SK-N-MC (cell line): ENCODE results near the gene MCC.
A peak's percentile ranks its signal among the peaks of the same experiment; 100 is the strongest.

Experiments
- DNase-seq: peaks from one replicate; pipeline ENCODE4 v3.0.0-alpha.2; 2011; ENCODE audit warnings: low read depth, low spot score
- H3K27ac ChIP-seq: fragments of 200-600 bp; sonication (generic); 2 replicates; pipeline ENCODE4 v1.5.1; 2016; ENCODE audit warnings: mixed run types
- H3K36me3 ChIP-seq: fragments of 200-600 bp; sonication (generic); 2 replicates; pipeline ENCODE4 v1.6.1; 2017; ENCODE audit warnings: antibody characterized with exemption, low read length, mixed read lengths; ENCODE audit not compliant: insufficient read depth
- H3K4me3 ChIP-seq: fragments of 200-600 bp; sonication (generic); 2 replicates; pipeline ENCODE4 v1.5.1; 2016
- H3K9ac ChIP-seq: fragments of 200-600 bp; sonication (generic); 2 replicates; pipeline ENCODE4 v1.8.0; 2017; ENCODE audit warnings: mixed run types, mixed read lengths; ENCODE audit not compliant: insufficient read length
- H3K9me3 ChIP-seq: fragments of 200-600 bp; sonication (generic); 2 replicates; pipeline ENCODE4 v1.6.1; 2017; ENCODE audit warnings: low read depth, mild to moderate bottlenecking, antibody characterized with exemption, low read length, moderate library complexity, mixed read lengths
- EZH2 ChIP-seq: fragments of 200-600 bp; sonication (generic); IDR thresholded peaks from one replicate; pipeline ENCODE4 v1.6.1; 2017; ENCODE audit warnings: antibody characterized with exemption
- FOXP2 ChIP-seq: optimal IDR thresholded peaks from 2 replicates; pipeline ENCODE3; 2011; ENCODE audit warnings: mild to moderate bottlenecking, moderate library complexity; ENCODE audit not compliant: insufficient read depth; ENCODE audit errors: extremely low read length, control extremely low read depth
- POLR2AphosphoS5 ChIP-seq: IDR thresholded peaks from 2 replicates; pipeline ENCODE4 v1.6.1; 2012; ENCODE audit warnings: mild to moderate bottlenecking, low read depth, low read length, borderline replicate concordance

Gene MCC

DNA sequence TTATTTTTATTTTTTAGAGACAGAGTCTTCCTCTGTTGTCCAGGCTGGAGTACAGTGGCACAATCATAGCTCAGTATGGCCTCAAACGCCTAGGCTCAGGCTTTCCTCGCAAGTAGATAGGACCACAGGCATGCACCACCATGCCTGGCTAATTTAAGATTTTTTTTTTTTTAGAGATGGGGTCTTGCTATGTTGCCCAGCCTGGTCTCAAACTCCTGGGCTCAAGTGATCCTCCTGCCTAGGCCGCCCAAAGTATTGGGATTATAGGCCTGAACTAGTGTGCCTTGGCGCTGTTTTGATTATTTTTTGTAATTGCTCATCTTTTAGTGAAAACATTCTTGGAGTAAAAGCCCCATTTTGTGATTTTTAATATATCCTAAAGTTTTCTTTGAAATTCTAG is 30.6 kb upstream of the MCC start:
- DNase-seq: no peak
- TF ChIP-seq POLR2AphosphoS5: no peak
- TF ChIP-seq EZH2: no peak
- TF ChIP-seq FOXP2: no peak
- no peak overlapping the region for H3K4me3 ChIP-seq
- no peak overlapping the region for H3K9ac ChIP-seq
- H3K27ac ChIP-seq: no peak overlapping the region
- H3K36me3 ChIP-seq: peaks cover 52% of the 10 kb centered on the region
- no peaks in the 10 kb centered on the region for H3K9me3 ChIP-seq

DNA sequence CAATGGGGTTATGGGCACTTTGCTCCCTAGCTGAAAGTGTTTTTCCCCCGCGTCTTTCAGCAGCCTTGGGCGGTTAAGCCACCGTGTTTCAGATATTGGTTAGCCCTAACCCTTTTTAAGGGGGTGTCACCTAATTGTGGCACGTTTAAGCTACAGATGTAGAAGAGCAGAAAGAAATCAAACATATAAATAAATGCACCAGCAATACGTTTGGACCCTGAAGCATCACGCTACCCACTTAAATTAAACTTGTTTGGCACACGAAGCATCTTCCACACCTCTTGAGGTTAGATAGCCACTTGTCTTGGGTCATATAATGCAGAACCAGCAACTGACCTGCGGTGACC is 26.0 kb upstream of the MCC start:
- H3K9me3 ChIP-seq: no peaks in the 10 kb centered on the region
- TF ChIP-seq EZH2 (no peak), FOXP2 (no peak)
- H3K9ac ChIP-seq: peak overlapping the region; percentile 97
- peak overlapping the region; percentile 95 for H3K4me3 ChIP-seq
- DNase-seq: no peak
- H3K27ac ChIP-seq: no peak overlapping the region
- H3K36me3 ChIP-seq: peaks cover 35% of the 10 kb centered on the region

DNA sequence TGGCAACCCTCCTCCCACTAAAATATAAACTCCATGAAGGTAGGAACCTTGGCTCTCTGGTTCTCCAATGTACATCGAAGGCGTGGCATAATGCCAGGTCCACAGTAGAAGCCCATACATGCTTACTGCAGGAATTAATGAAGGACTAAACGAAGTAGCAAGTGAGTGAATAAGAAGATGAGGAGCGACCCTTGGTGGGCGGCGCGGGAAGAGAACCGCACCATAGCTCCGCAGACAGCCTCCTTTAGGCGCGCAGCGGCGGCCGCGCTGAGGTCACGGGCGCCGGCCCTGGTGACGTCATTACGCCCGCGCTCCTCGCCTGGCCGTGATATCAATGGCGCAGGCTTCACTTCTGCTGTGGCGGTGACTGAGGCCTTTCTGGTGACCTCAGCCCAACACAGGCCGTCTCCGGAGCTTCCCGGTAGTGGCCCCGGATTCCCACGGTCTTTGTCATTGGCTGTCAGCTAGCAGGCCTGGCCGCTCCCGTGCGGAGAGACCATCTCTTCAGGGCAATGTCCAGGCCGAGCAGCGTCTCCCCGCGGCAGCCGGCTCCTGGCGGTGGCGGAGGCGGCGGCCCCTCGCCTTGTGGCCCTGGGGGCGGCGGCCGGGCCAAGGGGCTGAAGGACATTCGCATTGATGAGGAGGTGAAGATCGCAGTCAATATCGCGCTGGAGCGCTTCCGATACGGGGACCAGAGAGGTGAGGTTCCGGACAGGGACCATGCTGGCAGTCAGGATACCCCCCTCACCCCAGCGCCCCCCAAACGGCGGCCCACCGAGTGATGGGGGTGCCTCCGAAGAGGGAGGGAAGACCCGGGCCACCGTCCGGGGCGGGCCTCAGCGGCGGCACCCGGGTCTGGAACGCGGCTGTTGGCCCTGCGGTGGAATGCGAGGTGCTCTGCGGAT is 25.4 kb upstream of the MCC start, which contains the start of gene YTHDC2:
TSS of gene YTHDC2 (plus strand) at position 311 of the 905 bp plus-strand sequence. CDS start at position 513, 202 bp downstream.
- peak; percentile 97 for TF ChIP-seq POLR2AphosphoS5
- TF ChIP-seq FOXP2: no peak
- no peak for TF ChIP-seq EZH2
- H3K9me3 ChIP-seq: no peaks in the 10 kb centered on the region
- H3K27ac ChIP-seq: peak within 1 kb of the TSS; percentile 43
- H3K36me3 ChIP-seq: peaks cover 29% of the 10 kb centered on the region
- peak within 1 kb of the TSS; percentile 95 for H3K4me3 ChIP-seq
- peak within 1 kb of the TSS; percentile 97 for H3K9ac ChIP-seq
- DNase-seq: peak; percentile 26

DNA sequence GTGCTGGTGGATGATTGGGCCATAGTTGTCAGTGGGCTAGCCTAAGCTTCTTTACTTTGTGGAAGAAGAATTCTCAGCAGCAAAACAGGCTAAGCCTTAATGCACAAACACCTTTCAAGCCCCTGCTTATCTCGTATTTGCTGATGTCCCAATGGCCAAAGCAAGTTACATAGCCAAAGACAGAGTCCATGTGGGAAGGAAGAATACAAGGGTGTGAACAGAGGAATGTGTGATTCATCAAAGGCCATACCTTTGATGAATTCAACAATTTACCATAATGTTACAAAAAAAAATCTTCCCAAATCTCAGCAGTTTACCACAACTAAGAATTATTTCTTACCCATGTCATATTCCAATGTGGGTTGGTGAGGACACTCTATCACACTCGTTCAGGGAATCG is 24.1 kb upstream of the MCC start:
- no peak overlapping the region for H3K9ac ChIP-seq
- H3K27ac ChIP-seq: no peak overlapping the region
- TF ChIP-seq POLR2AphosphoS5 (no peak), FOXP2 (no peak), EZH2 (no peak)
- no peak overlapping the region for H3K4me3 ChIP-seq
- H3K36me3 ChIP-seq: peaks cover 18% of the 10 kb centered on the region
- no peak for DNase-seq
- H3K9me3 ChIP-seq: no peaks in the 10 kb centered on the region

DNA sequence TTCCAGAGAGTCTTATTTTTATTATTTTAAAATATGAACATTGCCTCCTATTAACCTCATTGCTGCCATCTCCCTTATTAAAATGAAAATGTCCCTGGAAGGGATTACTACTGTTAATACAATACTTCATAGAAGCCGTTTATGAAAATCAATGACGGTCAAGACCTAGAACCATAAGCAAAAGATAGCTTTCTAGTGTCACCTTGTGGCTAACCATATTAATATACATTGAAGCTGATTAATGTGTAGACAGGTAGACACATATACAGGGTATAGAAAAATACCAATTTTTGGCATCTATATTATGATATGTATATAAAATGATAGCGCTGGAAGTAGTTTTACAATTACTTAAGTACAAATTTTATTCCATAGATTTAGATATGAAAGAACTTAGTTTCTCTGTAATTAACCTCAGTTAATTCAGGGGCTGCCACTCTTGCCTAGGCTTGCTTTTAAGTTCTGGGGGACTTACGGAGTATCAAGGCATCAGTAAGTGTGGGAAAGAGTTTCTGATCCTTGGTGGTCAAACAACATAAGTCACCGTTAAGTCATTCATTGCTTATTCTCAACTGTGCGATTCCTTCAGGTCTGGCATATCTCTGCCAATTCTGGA is 22.7 kb upstream of the MCC start:
- DNase-seq: no peak

DNA sequence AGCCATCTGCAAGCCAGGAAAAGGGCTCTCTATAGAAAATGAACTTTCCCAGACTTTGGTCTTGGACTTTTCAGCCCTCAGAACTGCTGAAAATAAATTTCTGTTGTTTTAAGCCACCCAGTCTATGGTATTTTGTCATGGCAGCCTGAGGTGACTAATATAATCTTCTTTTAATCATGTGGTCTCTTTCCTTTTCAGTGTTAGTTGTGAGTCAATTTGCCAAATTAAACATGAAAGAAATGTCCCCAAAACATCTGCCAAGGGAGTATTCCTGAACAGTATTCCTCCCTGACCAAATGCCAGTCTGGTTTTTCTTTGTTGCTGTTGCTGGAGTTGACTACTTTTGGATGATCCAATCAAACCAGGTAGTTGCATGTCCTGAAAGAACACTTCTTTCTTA is 20.5 kb upstream of the MCC start:
- DNase-seq: no peak
- H3K36me3 ChIP-seq: no peaks in the 10 kb centered on the region
- no peak for TF ChIP-seq POLR2AphosphoS5
- TF ChIP-seq EZH2: no peak
- no peak for TF ChIP-seq FOXP2

More for the DNA sequence above, 22.7 kb upstream of the MCC start:
- no peaks in the 10 kb centered on the region for H3K9me3 ChIP-seq
- no peak overlapping the region for H3K9ac ChIP-seq
- H3K36me3 ChIP-seq: peaks cover 6% of the 10 kb centered on the region
- H3K27ac ChIP-seq: no peak overlapping the region
- no peak for TF ChIP-seq EZH2
- no peak for TF ChIP-seq POLR2AphosphoS5
- TF ChIP-seq FOXP2: no peak
- no peak overlapping the region for H3K4me3 ChIP-seq

DNA sequence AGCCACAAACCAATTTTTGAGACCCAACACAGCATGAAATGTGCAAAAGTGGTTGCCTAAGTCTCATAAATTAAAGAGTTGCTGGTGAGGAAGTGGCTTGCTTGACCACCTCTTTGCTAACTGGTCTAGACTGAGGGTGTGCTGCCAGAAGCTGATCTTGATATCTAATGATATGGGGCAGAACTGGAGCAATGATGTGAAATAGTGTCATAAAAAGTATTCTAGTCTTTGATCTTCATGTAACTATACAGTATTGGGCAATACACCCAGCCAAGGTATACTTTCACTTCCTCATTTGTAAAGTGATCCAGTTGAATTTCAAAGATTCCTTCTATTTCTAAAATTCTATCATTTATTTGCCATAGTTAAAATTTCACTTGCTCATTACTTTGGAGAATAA is 19.3 kb upstream of the MCC start:
- H3K4me3 ChIP-seq: no peak overlapping the region
- H3K27ac ChIP-seq: no peak overlapping the region
- TF ChIP-seq POLR2AphosphoS5 (no peak), FOXP2 (no peak), EZH2 (no peak)
- no peaks in the 10 kb centered on the region for H3K36me3 ChIP-seq
- H3K9ac ChIP-seq: no peak overlapping the region
- no peak for DNase-seq
- no peaks in the 10 kb centered on the region for H3K9me3 ChIP-seq

More for the DNA sequence above, 20.5 kb upstream of the MCC start:
- no peak overlapping the region for H3K9ac ChIP-seq
- no peak overlapping the region for H3K4me3 ChIP-seq
- H3K27ac ChIP-seq: no peak overlapping the region
- no peaks in the 10 kb centered on the region for H3K9me3 ChIP-seq

DNA sequence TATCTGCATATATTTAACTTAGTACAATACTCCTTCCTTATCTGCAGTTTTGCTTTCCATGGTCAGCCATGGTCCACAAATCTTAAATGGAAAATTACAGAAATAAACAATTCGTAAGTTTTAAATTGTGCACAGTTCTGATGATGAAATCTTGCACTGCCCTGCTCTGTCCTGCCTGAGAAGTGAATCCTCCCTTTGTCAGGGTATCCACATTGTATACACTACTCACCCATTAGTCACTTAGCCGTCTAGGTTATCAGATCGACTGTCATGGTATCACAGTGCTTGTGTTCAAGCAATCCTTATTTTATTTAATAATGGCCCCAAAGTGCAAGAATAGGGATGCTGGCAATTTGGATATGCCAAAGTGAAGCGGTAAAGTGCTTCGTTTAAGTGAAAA is 16.9 kb upstream of the MCC start:
- Histone ChIP-seq H3K27ac (no peak overlapping the region), H3K9ac (no peak overlapping the region), H3K4me3 (no peak overlapping the region), H3K36me3 (no peaks in the 10 kb centered on the region), H3K9me3 (no peaks in the 10 kb centered on the region)
- DNase-seq: no peak
- no peak for TF ChIP-seq POLR2AphosphoS5
- TF ChIP-seq EZH2: no peak
- TF ChIP-seq FOXP2: no peak
